H9 (cell line): ENCODE data around the gene MAP7D3. TPM values are rescaled to one million over a fixed set of nuclear protein-coding genes. Genes with fewer than 3 reads are reported as not detected.

Experiments used
- DNase-seq: peaks from one replicate; pipeline ENCODE4 v3.0.0-alpha.2; 2017
- H2AFZ ChIP-seq: one replicate; pipeline ENCODE4 v1.6.1; 2013; ENCODE audit warnings: mild to moderate bottlenecking, low read length, control low read depth, moderate library complexity
- H2AK5ac ChIP-seq: 2 replicates; pipeline ENCODE4 v1.6.1; 2013; ENCODE audit warnings: low read length, control low read depth, mixed read lengths; ENCODE audit not compliant: insufficient read length
- H2BK120ac ChIP-seq: one replicate; pipeline ENCODE4 v1.6.1; 2013; ENCODE audit warnings: low read depth, mild to moderate bottlenecking, low read length, control low read depth, inconsistent platforms; ENCODE audit not compliant: poor library complexity, severe bottlenecking
- H2BK12ac ChIP-seq: 2 replicates; pipeline ENCODE4 v1.6.1; 2013; ENCODE audit warnings: low read length, control low read depth, mixed read lengths, low read depth; ENCODE audit not compliant: insufficient read length
- H2BK15ac ChIP-seq: 2 replicates; pipeline ENCODE4 v1.6.1; 2013; ENCODE audit warnings: low read depth, low read length, control low read depth
- H2BK20ac ChIP-seq: one replicate; pipeline ENCODE4 v1.6.1; 2013; ENCODE audit warnings: low read depth, mild to moderate bottlenecking, low read length, control low read depth, inconsistent platforms; ENCODE audit not compliant: poor library complexity, severe bottlenecking
- H2BK5ac ChIP-seq: 2 replicates; pipeline ENCODE4 v1.6.1; 2013; ENCODE audit warnings: low read length, control low read depth, mixed read lengths; ENCODE audit not compliant: insufficient read length
- H3K14ac ChIP-seq: 2 replicates; pipeline ENCODE4 v1.6.1; 2013; ENCODE audit warnings: low read length, control low read depth; ENCODE audit not compliant: insufficient read depth
- H3K18ac ChIP-seq: 2 replicates; pipeline ENCODE4 v1.6.1; 2013; ENCODE audit warnings: low read depth, mild to moderate bottlenecking, mixed read lengths, low read length, control low read depth; ENCODE audit not compliant: insufficient read length
- H3K23ac ChIP-seq: 2 replicates; pipeline ENCODE4 v1.6.1; 2013; ENCODE audit warnings: low read length, control low read depth, mixed read lengths, low read depth; ENCODE audit not compliant: insufficient read length
- H3K23me2 ChIP-seq: 2 replicates; pipeline ENCODE4 v1.6.1; 2013; ENCODE audit warnings: low read depth, mild to moderate bottlenecking, mixed read lengths, low read length, control low read depth; ENCODE audit not compliant: insufficient read length, poor library complexity, severe bottlenecking
- H3K27ac ChIP-seq: 2 replicates; pipeline ENCODE4 v1.5.1; 2013; ENCODE audit warnings: low read length, control low read depth, mixed read lengths, low read depth; ENCODE audit not compliant: insufficient read length
- H3K27me3 ChIP-seq: 2 replicates; pipeline ENCODE4 v1.6.1; 2013; ENCODE audit warnings: low read length, control low read depth, inconsistent platforms; ENCODE audit not compliant: insufficient read depth
- H3K4ac ChIP-seq: 2 replicates; pipeline ENCODE4 v1.6.1; 2013; ENCODE audit warnings: low read depth, mild to moderate bottlenecking, control low read depth, inconsistent platforms, low read length, moderate library complexity
- H3K4me1 ChIP-seq: 2 replicates; pipeline ENCODE4 v1.6.1; 2013; ENCODE audit warnings: low read length, control low read depth, inconsistent platforms; ENCODE audit not compliant: insufficient read depth
- H3K4me2 ChIP-seq: 2 replicates; pipeline ENCODE4 v1.6.1; 2013; ENCODE audit warnings: low read length, control low read depth, mixed read lengths; ENCODE audit not compliant: insufficient read length, insufficient read depth
- H3K56ac ChIP-seq: 2 replicates; pipeline ENCODE4 v1.6.1; 2013; ENCODE audit warnings: low read depth, mild to moderate bottlenecking, mixed read lengths, low read length, control low read depth; ENCODE audit not compliant: insufficient read length
- H3K79me1 ChIP-seq: 2 replicates; pipeline ENCODE4 v1.6.1; 2013; ENCODE audit warnings: low read depth, mild to moderate bottlenecking, moderate library complexity, low read length, control low read depth, inconsistent platforms; ENCODE audit not compliant: insufficient read depth, poor library complexity, severe bottlenecking
- H3K79me2 ChIP-seq: 2 replicates; pipeline ENCODE4 v1.6.1; 2013; ENCODE audit warnings: low read length, control low read depth, inconsistent platforms; ENCODE audit not compliant: insufficient read depth
- H3K9ac ChIP-seq: 2 replicates; pipeline ENCODE4 v1.6.1; 2013; ENCODE audit warnings: low read length, control low read depth, mixed read lengths; ENCODE audit not compliant: insufficient read length; ENCODE audit errors: extremely low read depth
- H3K9me3 ChIP-seq: one replicate; pipeline ENCODE4 v1.6.1; 2013; ENCODE audit warnings: low read depth, low read length, inconsistent platforms; ENCODE audit not compliant: control insufficient read depth
- H3T11ph ChIP-seq: one replicate; pipeline ENCODE4 v1.6.1; 2013; ENCODE audit warnings: mild to moderate bottlenecking, low read length, control low read depth, inconsistent platforms
- H4K20me1 ChIP-seq: one replicate; pipeline ENCODE4 v1.6.1; 2013; ENCODE audit not compliant: control insufficient read depth, insufficient read length, insufficient read depth
- H4K5ac ChIP-seq: 2 replicates; pipeline ENCODE4 v1.6.1; 2013; ENCODE audit warnings: low read depth, mild to moderate bottlenecking, mixed read lengths, low read length, control low read depth; ENCODE audit not compliant: insufficient read length
- H4K8ac ChIP-seq: replicated peaks from 2 replicates; pipeline ENCODE4 v1.6.1; 2013; ENCODE audit warnings: low read length, control low read depth, mixed read lengths, low read depth; ENCODE audit not compliant: insufficient read length
- H4K91ac ChIP-seq: 2 replicates; pipeline ENCODE4 v1.6.1; 2013; ENCODE audit warnings: low read depth, mild to moderate bottlenecking, moderate library complexity, mixed read lengths, low read length, control low read depth; ENCODE audit not compliant: insufficient read length
- H3K27ac Mint-ChIP-seq, 3 experiments: 2 replicates in 2 of 3; 3 replicates in 1 of 3; pipeline ENCODE4 v1.8.0; 2020 to 2021; ENCODE audit warnings: mixed read lengths in 3 of 3, mild to moderate bottlenecking in 1 of 3, moderate library complexity in 1 of 3
- H3K27me3 Mint-ChIP-seq: 2 replicates; pipeline ENCODE4 v1.8.0; 2021; ENCODE audit warnings: low read depth, mild to moderate bottlenecking, moderate library complexity, mixed read lengths
- H3K36me3 Mint-ChIP-seq, 3 experiments: 2 replicates in 2 of 3; 3 replicates in 1 of 3; pipeline ENCODE4 v1.8.0; 2020 to 2021; ENCODE audit warnings: low read depth in 3 of 3, mixed read lengths in 3 of 3; ENCODE audit not compliant: insufficient read depth in 1 of 3
- H3K4me1 Mint-ChIP-seq, 2 experiments: 2 replicates each; pipeline ENCODE4 v1.8.0; 2020; ENCODE audit warnings: mixed read lengths in 2 of 2
- H3K4me3 Mint-ChIP-seq, 2 experiments: 2 replicates in 1 of 2; 3 replicates in 1 of 2; pipeline ENCODE4 v1.8.0; 2020 to 2021; ENCODE audit warnings: mild to moderate bottlenecking in 2 of 2, mixed read lengths in 2 of 2, moderate library complexity in 1 of 2
- H3K9me3 Mint-ChIP-seq, 2 experiments: 2 replicates in 1 of 2; 3 replicates in 1 of 2; pipeline ENCODE4 v1.8.0; 2020; ENCODE audit warnings: mild to moderate bottlenecking in 2 of 2, mixed read lengths in 2 of 2, moderate library complexity in 1 of 2
- WGBS: extraction: QIAGEN DNeasy Blood & Tissue Kit; methylation state at CpG from one replicate; pipeline ENCODE4 v1.1.7; 2013; ENCODE audit warnings: missing lambda C conversion rate, low lambda C conversion rate, mixed read lengths; ENCODE audit not compliant: insufficient read length; ENCODE audit errors: extremely low coverage; 5-methylcytosine and 5-hydroxymethylcytosine counted together
- total RNA-seq: library from RNA; stranded (reverse); gene quantifications from 2 replicates; pipeline ENCODE4 v1.2.1, GENCODE V29; 2021
- TF ChIP-seq, protein P1 (sequence below): fragments of 200-600 bp; sonication (generic); conservative IDR thresholded peaks from 3 replicates; pipeline ENCODE4 v1.8.0; 2021; ENCODE audit warnings: antibody characterized with exemption, mild to moderate bottlenecking

The MAP7D3 gene
- total RNA-seq, 1 experiment from 2014 or later: 15.2 TPM

DNA sequence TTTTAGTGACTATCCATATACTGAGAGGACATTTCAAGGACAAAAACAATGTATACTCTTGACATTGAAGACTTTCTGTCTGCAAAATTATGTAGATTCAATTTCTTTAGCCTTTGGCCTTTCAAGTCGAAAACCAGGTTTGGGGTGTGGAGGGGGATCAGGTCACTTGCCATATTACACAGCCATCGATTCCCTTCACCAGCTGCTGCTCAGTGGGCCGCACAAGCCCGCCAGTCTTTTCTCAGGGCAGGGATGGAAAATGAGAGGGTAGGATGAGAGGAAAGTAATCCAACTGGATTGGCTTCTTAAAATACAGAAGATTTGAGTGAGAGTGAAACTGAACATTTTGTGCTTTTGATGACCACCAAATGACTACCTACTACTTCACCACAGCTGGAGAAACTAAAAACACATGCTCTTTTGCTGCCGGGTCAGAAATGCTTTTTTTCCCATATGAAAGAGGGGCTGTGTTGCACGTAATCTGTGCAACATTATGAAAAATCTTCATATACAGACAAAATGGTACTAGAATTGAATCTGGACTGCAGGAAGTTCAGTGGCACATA, 52.4 kb downstream of the MAP7D3 start:
- Histone ChIP-seq H4K8ac (no peak overlapping the region), H2BK15ac (no peak overlapping the region), H3K9me3 (peaks cover 54% of the 10 kb centered on the region), H4K5ac (no peak overlapping the region), H3K18ac (no peak overlapping the region), H4K91ac (no peak overlapping the region), H3K27me3 (no peaks in the 10 kb centered on the region), H3K27ac (no peak overlapping the region), H3K79me1 (no peaks in the 10 kb centered on the region), H2BK5ac (no peak overlapping the region), H2BK120ac (no peak overlapping the region), H3K23ac (no peak overlapping the region), H3K14ac (no peak overlapping the region), H3K23me2 (no peaks in the 10 kb centered on the region), H3K4me2 (no peak overlapping the region), H2BK12ac (no peak overlapping the region), H2AFZ (no peak overlapping the region), H3K9ac (no peak overlapping the region), H2BK20ac (no peak overlapping the region), H4K20me1 (no peaks in the 10 kb centered on the region), H3K56ac (no peak overlapping the region), H3K4ac (no peak overlapping the region), H3K4me1 (no peaks in the 10 kb centered on the region; the same call in 1 of the 2 replicates), H3T11ph (no peak overlapping the region), H3K79me2 (no peaks in the 10 kb centered on the region), H2AK5ac (no peak overlapping the region)
- DNase-seq: no peak
- Mint-ChIP-seq H3K36me3 (peaks cover 3 to 6% (median 4%) of the 10 kb centered on the region in 3 experiments; a peak in 6 of 7 replicates), H3K4me3 (no peak overlapping the region), H3K9me3 (peaks cover 52 to 68% of the 10 kb centered on the region in 2 experiments), H3K27me3 (no peaks in the 10 kb centered on the region; the same call in 1 of the 2 replicates), H3K27ac (peak overlapping the region in 2 of 3 experiments; percentile 78 to 84; a peak in 5 of 7 replicates), H3K4me1 (peaks cover 7 to 17% of the 10 kb centered on the region in 2 experiments)
- TF ChIP-seq, protein P1, sequence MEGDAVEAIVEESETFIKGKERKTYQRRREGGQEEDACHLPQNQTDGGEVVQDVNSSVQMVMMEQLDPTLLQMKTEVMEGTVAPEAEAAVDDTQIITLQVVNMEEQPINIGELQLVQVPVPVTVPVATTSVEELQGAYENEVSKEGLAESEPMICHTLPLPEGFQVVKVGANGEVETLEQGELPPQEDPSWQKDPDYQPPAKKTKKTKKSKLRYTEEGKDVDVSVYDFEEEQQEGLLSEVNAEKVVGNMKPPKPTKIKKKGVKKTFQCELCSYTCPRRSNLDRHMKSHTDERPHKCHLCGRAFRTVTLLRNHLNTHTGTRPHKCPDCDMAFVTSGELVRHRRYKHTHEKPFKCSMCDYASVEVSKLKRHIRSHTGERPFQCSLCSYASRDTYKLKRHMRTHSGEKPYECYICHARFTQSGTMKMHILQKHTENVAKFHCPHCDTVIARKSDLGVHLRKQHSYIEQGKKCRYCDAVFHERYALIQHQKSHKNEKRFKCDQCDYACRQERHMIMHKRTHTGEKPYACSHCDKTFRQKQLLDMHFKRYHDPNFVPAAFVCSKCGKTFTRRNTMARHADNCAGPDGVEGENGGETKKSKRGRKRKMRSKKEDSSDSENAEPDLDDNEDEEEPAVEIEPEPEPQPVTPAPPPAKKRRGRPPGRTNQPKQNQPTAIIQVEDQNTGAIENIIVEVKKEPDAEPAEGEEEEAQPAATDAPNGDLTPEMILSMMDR: no peak
- WGBS: no CpG with 5 or more reads among the region's 6 CpGs
